ENCODE measurements around the gene GPX4.

- TF ChIP-seq POLR2AphosphoS5 (IDR thresholded peaks at IDR 0.05) (no peak), POLR2A (IDR thresholded peaks at IDR 0.05; ENCODE audit: low read depth) (no peak), CTCF (IDR thresholded peaks at IDR 0.05) (no peak)
These were observed 24.3 kb downstream of the GPX4 start for GRCh38 chr19:1128106-1128505.
